Fibroblast of the aortic adventitia (primary cell): ENCODE data around the gene CC2D2A. TPM values are rescaled to one million over a fixed set of nuclear protein-coding genes. Genes with fewer than 3 reads are reported as not detected.
A peak's percentile ranks its signal among the peaks of the same experiment; 100 is the strongest.

Source experiments
- DNase-seq: peaks from one replicate; pipeline ENCODE4 v3.0.0-alpha.2; 2010; ENCODE audit warnings: low read depth
- H3K4me3 ChIP-seq: 2 replicates; pipeline ENCODE4 v1.5.1; 2011; ENCODE audit warnings: low read depth, mild to moderate bottlenecking, control low read depth, low read length, moderate library complexity
- CTCF ChIP-seq: IDR thresholded peaks from 2 replicates; pipeline ENCODE4 v1.5.1; 2011; ENCODE audit warnings: mild to moderate bottlenecking, low read length, control low read depth, inconsistent platforms; ENCODE audit not compliant: insufficient read depth
- total RNA-seq: library from RNA; depleted of rRNA; stranded (reverse); fragments of >200 nt; gene quantifications from 2 replicates; pipeline ENCODE4 v1.2.3, GENCODE V29; 2012; ENCODE audit warnings: low replicate concordance

CC2D2A gene
- total RNA-seq = 41.0 and 52.9 TPM in 2 replicates

- H3K4me3 ChIP-seq = peak within 1 kb of the TSS; percentile 72
- TF ChIP-seq CTCF = no peak
- DNase-seq = peak; percentile 64
These were observed at the start of gene CC2D2A for GRCh38 chr4:15469402-15470127. Gene CC2D2A, plus strand, starts transcription at chr4:15469882. Its CDS starts 6,051 bp downstream, at chr4:15475933.

- peak; percentile 58 for DNase-seq
- TF ChIP-seq CTCF = no peak
- H3K4me3 ChIP-seq = no peak overlapping the region
These were observed 49.0 kb upstream of the CC2D2A start for GRCh38 chr4:15420642-15421041.

- no peak for DNase-seq
- no peak overlapping the region for H3K4me3 ChIP-seq
- TF ChIP-seq CTCF = no peak
These were observed 46.4 kb upstream of the CC2D2A start for GRCh38 chr4:15423285-15423711.

GRCh38 chr4:15425520-15425919 is 44.2 kb upstream of the CC2D2A start:
- H3K4me3 ChIP-seq = no peak overlapping the region
- no peak for DNase-seq
- no peak for TF ChIP-seq CTCF

- H3K4me3 ChIP-seq = no peak overlapping the region
- DNase-seq = no peak
- no peak for TF ChIP-seq CTCF
These were observed 42.5 kb upstream of the CC2D2A start for GRCh38 chr4:15427161-15427560.

GRCh38 chr4:15427701-15428100 is 42.0 kb upstream of the CC2D2A start, which contains the start of gene C1QTNF7:
Gene C1QTNF7, plus strand, starts transcription at chr4:15428033. Its CDS starts 7,711 bp downstream, at chr4:15435744.
- no peak for DNase-seq
- no peak within 1 kb of the TSS for H3K4me3 ChIP-seq
- no peak for TF ChIP-seq CTCF

GRCh38 chr4:15428611-15429010 is 41.1 kb upstream of the CC2D2A start:
- no peak for TF ChIP-seq CTCF
- no peak overlapping the region for H3K4me3 ChIP-seq
- no peak for DNase-seq
